ENCODE results near the gene SRPK3. TPM values are rescaled to one million over a fixed set of nuclear protein-coding genes. Genes with fewer than 3 reads are reported as not detected.
A peak's percentile ranks its signal among the peaks of the same experiment; 100 is the strongest.
"Not testable (repeated sequence)": the region's sequence is repeated elsewhere in the genome, so short reads cannot be mapped to it uniquely, and the experiment has no call there.

SRPK3 gene
- total and polyA plus RNA-seq, 7 experiments from 2014 or later, result not detected

DNA sequence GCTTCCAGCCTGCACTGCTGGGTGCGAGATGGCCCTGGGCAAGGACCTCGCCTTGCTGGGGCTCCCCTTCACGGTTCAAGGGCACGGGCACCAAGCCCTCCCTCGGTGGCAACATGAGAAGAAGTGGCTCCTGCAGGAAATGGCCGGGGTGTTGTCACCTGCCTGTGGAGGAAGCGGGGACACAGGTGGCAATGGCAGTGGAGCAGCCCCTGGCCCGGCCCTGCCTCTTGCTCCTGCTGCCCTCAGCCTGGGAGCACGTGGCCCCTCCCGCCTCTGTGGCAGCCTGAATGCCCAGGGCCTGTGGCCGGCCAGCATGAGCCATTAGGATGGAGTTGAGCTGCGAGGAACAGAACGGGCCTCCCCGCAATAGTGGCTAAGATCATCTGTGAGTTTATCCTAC lies 39.4 kb upstream of the SRPK3 start:
- H3K27me3 ChIP-seq (ENCODE audit: control insufficient read depth in 2 of 2, insufficient read depth in 2 of 2, low read length in 2 of 2), result no peaks in the 10 kb centered on the region
- peaks cover 0 to 8% (median 0%) of the 10 kb centered on the region in 3 experiments for H3K36me3 ChIP-seq (ENCODE audit: control insufficient read depth in 2 of 3, insufficient read depth in 3 of 3, low read length in 3 of 3)
- CTCF ChIA-PET, result no interaction called here
- peaks cover 0 to 5% (median 0%) of the 10 kb centered on the region in 5 donors for H3K27me3 Mint-ChIP-seq
- POLR2A ChIA-PET, result no interaction called here
- H3K36me3 Mint-ChIP-seq, result peaks cover 0 to 6% (median 0%) of the 10 kb centered on the region in 5 donors
- H3K4me1 ChIP-seq (ENCODE audit: control insufficient read depth in 2 of 2, insufficient read depth in 2 of 2, low read length in 2 of 2), result peaks cover 5 to 17% of the 10 kb centered on the region in 2 donors
- ATAC-seq (no peak), DNase-seq (no peak)
- peak overlapping the region in 8 of 10 donors; percentile 49 to 86 (median 74) for H3K4me3 Mint-ChIP-seq
- H3K4me3 ChIP-seq (ENCODE audit: low read length), result no peak overlapping the region
- H3K27ac Mint-ChIP-seq, result peak overlapping the region in 8 of 9 donors; percentile 30 to 91 (median 60)
- H3K27ac ChIP-seq (ENCODE audit: low read depth, low read length), result no peak overlapping the region
- H3K9me3 Mint-ChIP-seq, result no peaks in the 10 kb centered on the region
- intact Hi-C loops (cut with micrococcal nuclease), result no loop called here
- H3K9me3 ChIP-seq (ENCODE audit: control insufficient read depth in 2 of 3, low read length in 3 of 3), result no peaks in the 10 kb centered on the region
- peaks cover 0 to 35% (median 17%) of the 10 kb centered on the region in 7 donors for H3K4me1 Mint-ChIP-seq

DNA sequence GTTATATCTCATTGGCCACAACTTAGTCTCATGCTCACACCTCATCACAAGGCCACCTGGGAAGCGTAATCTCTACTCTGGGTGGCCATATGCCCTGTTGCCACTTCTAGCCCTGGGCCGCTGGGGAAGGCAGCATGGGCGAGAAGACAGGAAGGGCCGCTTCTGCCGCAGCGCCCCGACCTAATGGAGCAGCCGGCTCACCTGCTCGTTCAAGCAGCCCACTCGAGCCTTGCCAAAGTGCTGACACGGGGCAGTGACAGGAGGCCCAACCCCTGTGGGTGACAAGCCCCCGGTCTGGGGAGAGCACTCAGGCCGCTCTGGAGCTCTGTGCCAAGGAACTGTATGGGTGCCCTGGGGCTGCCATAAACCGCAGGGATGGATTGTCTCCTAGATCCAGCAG lies 38.7 kb upstream of the SRPK3 start:
- H3K9me3 Mint-ChIP-seq; H3K36me3 Mint-ChIP-seq; H3K4me3 Mint-ChIP-seq; POLR2A ChIA-PET; ATAC-seq; intact Hi-C loops (cut with micrococcal nuclease); CTCF ChIA-PET; H3K27me3 ChIP-seq (ENCODE audit: control insufficient read depth in 2 of 2, insufficient read depth in 2 of 2, low read length in 2 of 2); H3K4me3 ChIP-seq (ENCODE audit: low read length); H3K27me3 Mint-ChIP-seq; H3K27ac ChIP-seq (ENCODE audit: low read depth, low read length); H3K36me3 ChIP-seq (ENCODE audit: control insufficient read depth in 2 of 3, insufficient read depth in 3 of 3, low read length in 3 of 3); H3K9me3 ChIP-seq (ENCODE audit: control insufficient read depth in 2 of 3, low read length in 3 of 3); DNase-seq: not testable (repeated sequence)
- peaks cover 0 to 35% (median 17%) of the 10 kb centered on the region in 7 donors for H3K4me1 Mint-ChIP-seq
- H3K27ac Mint-ChIP-seq, result peak overlapping the region in 1 of 9 donors; percentile 76
- peaks cover 5 to 17% of the 10 kb centered on the region in 2 donors for H3K4me1 ChIP-seq (ENCODE audit: control insufficient read depth in 2 of 2, insufficient read depth in 2 of 2, low read length in 2 of 2)

- H3K36me3 Mint-ChIP-seq; ATAC-seq; DNase-seq; H3K9me3 Mint-ChIP-seq; H3K4me3 Mint-ChIP-seq; H3K27me3 Mint-ChIP-seq; CTCF ChIA-PET; H3K36me3 ChIP-seq (ENCODE audit: control insufficient read depth in 2 of 3, insufficient read depth in 3 of 3, low read length in 3 of 3); H3K27me3 ChIP-seq (ENCODE audit: control insufficient read depth in 2 of 2, insufficient read depth in 2 of 2, low read length in 2 of 2); H3K9me3 ChIP-seq (ENCODE audit: control insufficient read depth in 2 of 3, low read length in 3 of 3); H3K27ac ChIP-seq (ENCODE audit: low read depth, low read length); H3K4me3 ChIP-seq (ENCODE audit: low read length); intact Hi-C loops (cut with micrococcal nuclease); POLR2A ChIA-PET: not testable (repeated sequence)
- Mint-ChIP-seq H3K4me1 (peaks cover 0 to 35% (median 17%) of the 10 kb centered on the region in 7 donors), H3K27ac (peak overlapping the region in 1 of 9 donors; percentile 17)
- H3K4me1 ChIP-seq (ENCODE audit: control insufficient read depth in 2 of 2, insufficient read depth in 2 of 2, low read length in 2 of 2), result peaks cover 5 to 17% of the 10 kb centered on the region in 2 donors
These were observed 37.9 kb upstream of the SRPK3 start for GRCh38 chrX:153742796-153743467.

DNA sequence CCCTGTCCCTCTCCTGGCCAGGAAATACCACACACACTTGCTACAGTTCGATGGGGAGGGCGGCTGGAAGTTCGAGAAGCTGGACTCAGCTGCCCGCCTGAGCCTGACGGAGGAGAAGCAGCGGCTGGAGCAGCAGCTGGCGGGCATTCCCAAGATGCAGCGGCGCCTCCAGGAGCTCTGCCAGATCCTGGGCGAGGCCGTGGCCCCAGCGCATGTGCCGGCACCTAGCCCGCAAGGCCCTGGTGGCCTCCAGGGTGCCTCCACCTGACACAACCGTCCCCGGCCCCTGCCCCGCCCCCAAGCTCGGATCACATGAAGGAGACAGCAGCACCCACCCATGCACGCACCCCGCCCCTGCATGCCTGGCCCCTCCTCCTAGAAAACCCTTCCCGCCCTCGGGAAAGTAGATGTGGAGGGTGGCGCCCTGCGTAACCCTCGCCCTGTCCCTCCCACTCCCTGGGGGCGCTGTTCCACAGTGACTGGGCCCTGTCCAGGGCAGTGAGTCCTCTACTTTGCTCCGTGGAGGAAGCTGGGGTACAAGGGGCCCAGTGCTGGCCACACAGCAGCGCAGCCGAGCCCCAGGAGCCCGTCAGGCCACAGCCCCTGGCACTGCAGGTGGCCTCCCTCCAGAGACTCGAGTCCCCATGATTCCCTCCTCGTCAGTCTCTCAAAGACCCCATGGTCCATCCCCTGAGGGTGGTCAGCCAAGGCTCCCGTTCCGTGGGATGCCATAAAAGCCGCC lies 37.2 kb upstream of the SRPK3 start:
- CTCF ChIA-PET; H3K36me3 Mint-ChIP-seq; H3K4me3 ChIP-seq (ENCODE audit: low read length); H3K9me3 ChIP-seq (ENCODE audit: control insufficient read depth in 2 of 3, low read length in 3 of 3); H3K27me3 Mint-ChIP-seq; ATAC-seq; DNase-seq; POLR2A ChIA-PET; H3K4me3 Mint-ChIP-seq; H3K27me3 ChIP-seq (ENCODE audit: control insufficient read depth in 2 of 2, insufficient read depth in 2 of 2, low read length in 2 of 2); H3K27ac Mint-ChIP-seq; H3K27ac ChIP-seq (ENCODE audit: low read depth, low read length); H3K36me3 ChIP-seq (ENCODE audit: control insufficient read depth in 2 of 3, insufficient read depth in 3 of 3, low read length in 3 of 3); intact Hi-C loops (cut with micrococcal nuclease); H3K9me3 Mint-ChIP-seq: not testable (repeated sequence)
- H3K4me1 ChIP-seq (ENCODE audit: control insufficient read depth in 2 of 2, insufficient read depth in 2 of 2, low read length in 2 of 2), result peaks cover 5 to 17% of the 10 kb centered on the region in 2 donors
- H3K4me1 Mint-ChIP-seq, result peaks cover 0 to 35% (median 17%) of the 10 kb centered on the region in 7 donors

DNA sequence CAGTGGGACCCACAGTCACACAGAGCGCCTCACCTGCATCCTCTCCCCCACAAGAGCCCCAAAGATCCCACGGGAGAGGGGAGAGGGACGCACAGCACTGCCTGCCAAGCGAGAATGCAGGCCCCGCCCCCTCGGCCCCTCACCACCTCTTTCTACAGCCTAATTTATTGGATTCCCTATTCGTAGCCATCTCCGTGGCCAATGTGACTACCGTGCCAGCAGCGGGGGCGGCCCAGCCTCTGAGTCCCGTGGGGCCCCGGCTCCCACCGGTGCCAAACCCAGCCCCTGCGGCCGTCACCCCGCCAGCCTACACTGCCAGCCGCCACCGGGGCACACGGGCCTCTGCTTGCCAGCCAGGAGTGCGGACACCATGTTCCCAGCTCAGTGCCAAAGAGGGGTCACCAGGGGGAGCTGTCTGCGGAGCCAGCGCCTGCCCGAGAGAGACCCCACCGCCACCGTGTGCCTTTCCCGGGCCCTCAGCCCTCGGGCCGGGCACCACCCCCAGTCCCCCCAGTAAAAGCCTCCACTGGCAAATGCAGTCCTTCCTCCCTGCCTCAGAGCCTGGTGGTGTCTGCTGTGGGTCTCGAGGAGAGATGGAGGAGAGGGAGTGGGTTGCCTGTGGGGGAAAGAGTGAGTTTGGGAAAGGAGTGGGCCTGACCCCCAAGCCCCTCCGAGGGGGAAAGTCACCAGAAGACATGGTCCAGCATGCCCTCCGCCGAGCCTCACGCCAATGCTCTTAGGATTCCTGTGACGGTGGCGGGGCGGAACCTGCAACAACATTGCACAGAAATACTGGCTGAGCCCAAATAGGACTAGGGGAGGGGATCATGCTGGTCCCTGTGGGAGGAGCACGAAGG lies 36.4 kb upstream of the SRPK3 start:
- H3K9me3 Mint-ChIP-seq, result no peaks in the 10 kb centered on the region
- intact Hi-C loops (cut with micrococcal nuclease), result no loop called here
- DNase-seq (peak in 3 of 9 donors; percentile 34 to 37 (median 35)), ATAC-seq (no peak)
- H3K4me1 Mint-ChIP-seq, result peaks cover 0 to 27% (median 15%) of the 10 kb centered on the region in 7 donors
- H3K27ac Mint-ChIP-seq, result peak overlapping the region in 1 of 9 donors; percentile 60
- H3K36me3 ChIP-seq (ENCODE audit: control insufficient read depth in 2 of 3, insufficient read depth in 3 of 3, low read length in 3 of 3), result no peaks in the 10 kb centered on the region
- peaks cover 0 to 6% (median 0%) of the 10 kb centered on the region in 5 donors for H3K36me3 Mint-ChIP-seq
- peaks cover 5 to 14% of the 10 kb centered on the region in 2 donors for H3K4me1 ChIP-seq (ENCODE audit: control insufficient read depth in 2 of 2, insufficient read depth in 2 of 2, low read length in 2 of 2)
- ChIA-PET POLR2A (no interaction called here), CTCF (no interaction called here)
- H3K27ac ChIP-seq (ENCODE audit: low read depth, low read length), result no peak overlapping the region
- H3K4me3 Mint-ChIP-seq, result peak overlapping the region in 9 of 10 donors; percentile 14 to 73 (median 48)
- H3K9me3 ChIP-seq (ENCODE audit: control insufficient read depth in 2 of 3, low read length in 3 of 3), result no peaks in the 10 kb centered on the region
- H3K27me3 ChIP-seq (ENCODE audit: control insufficient read depth in 2 of 2, insufficient read depth in 2 of 2, low read length in 2 of 2), result no peaks in the 10 kb centered on the region
- H3K4me3 ChIP-seq (ENCODE audit: low read length), result no peak overlapping the region
- H3K27me3 Mint-ChIP-seq, result peaks cover 0 to 7% (median 0%) of the 10 kb centered on the region in 5 donors

DNA sequence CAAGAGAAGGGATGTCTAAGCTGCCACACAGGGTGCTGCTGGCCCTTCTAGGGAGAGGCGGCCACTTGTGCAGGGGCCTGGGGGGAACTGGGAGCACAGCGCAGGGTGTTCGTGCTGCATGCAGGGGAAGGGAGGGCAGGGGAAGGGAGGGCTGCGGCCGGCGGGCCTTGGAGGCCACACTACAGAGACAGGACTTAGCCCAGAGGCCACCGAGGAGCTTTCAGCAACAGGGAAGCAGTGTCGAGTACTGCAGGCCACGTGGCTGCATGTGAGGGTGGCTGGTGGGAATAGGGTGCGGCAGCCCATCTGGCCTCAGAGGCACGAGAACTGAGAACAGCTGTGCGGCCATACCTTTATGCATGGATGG lies 35.8 kb upstream of the SRPK3 start:
- H3K27me3 ChIP-seq (ENCODE audit: control insufficient read depth in 2 of 2, insufficient read depth in 2 of 2, low read length in 2 of 2); H3K27ac ChIP-seq (ENCODE audit: low read depth, low read length); H3K4me3 ChIP-seq (ENCODE audit: low read length); H3K36me3 Mint-ChIP-seq; DNase-seq; intact Hi-C loops (cut with micrococcal nuclease); H3K9me3 ChIP-seq (ENCODE audit: control insufficient read depth in 2 of 3, low read length in 3 of 3); CTCF ChIA-PET; H3K4me1 ChIP-seq (ENCODE audit: control insufficient read depth in 2 of 2, insufficient read depth in 2 of 2, low read length in 2 of 2); POLR2A ChIA-PET; ATAC-seq; H3K36me3 ChIP-seq (ENCODE audit: control insufficient read depth in 2 of 3, insufficient read depth in 3 of 3, low read length in 3 of 3); H3K9me3 Mint-ChIP-seq: not testable (repeated sequence)
- H3K27ac Mint-ChIP-seq, result peak overlapping the region in 1 of 9 donors; percentile 60
- peaks cover 0 to 21% (median 11%) of the 10 kb centered on the region in 7 donors for H3K4me1 Mint-ChIP-seq
- peaks cover 0 to 13% (median 3%) of the 10 kb centered on the region in 5 donors for H3K27me3 Mint-ChIP-seq
- H3K4me3 Mint-ChIP-seq, result peak overlapping the region in 6 of 10 donors; percentile 25 to 73 (median 58)

Data from naive thymus-derived CD4-positive, alpha-beta T cell (primary cell).